GM13977 (cell line): ENCODE measurements around the gene GRPR.
"Not testable (repeated sequence)": the region's sequence is repeated elsewhere in the genome, so short reads cannot be mapped to it uniquely, and the experiment has no call there.

ENCODE experiments used
- DNase-seq: peaks from one replicate; pipeline ENCODE4 v3.0.0; 2012; ENCODE audit warnings: low spot score
- in situ Hi-C: fragments of 300-500 bp; cut with MboI; formaldehyde crosslinking; loops from one replicate; pipeline ENCODE4 v1.12.0; 2022; ENCODE audit warnings: low sequenced_read_pairs, low pct_unique_long_range_greater_than_20kb, mixed read lengths, inconsistent platforms; ENCODE audit not compliant: unreplicated experiment
- TF ChIP-seq, protein P1 (sequence below): IDR thresholded peaks from 2 replicates; pipeline ENCODE4 v1.5.1; 2012; ENCODE audit warnings: mild to moderate bottlenecking, control low read depth; ENCODE audit not compliant: insufficient read depth; ENCODE audit errors: extremely low read depth, missing control alignments

Gene GRPR

DNA sequence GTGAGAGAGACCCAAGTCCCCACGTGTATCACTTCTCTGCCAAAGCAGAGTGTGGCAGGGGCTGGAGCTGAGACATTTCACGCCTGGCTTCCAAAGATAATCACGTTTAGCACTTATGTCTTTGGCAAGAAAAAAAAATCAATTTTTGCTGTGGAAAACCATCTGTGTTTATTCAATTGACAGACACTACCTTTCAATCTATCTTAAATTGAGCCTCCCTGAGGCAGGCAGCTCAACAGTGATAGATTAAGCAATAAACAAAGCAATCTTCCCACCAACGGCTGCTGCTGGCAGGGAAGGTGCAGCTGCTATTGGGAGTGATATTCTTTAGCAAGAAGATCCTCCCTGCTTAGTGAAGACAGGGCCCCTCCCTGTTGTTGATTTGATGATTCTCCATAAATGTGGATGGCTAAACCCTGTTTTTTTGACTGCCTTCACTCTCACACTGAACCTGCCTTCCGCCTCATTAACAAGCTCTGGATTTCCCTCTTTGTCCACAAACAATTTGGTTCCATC is 32.3 kb downstream of the GRPR start:
- TF ChIP-seq, protein P1, sequence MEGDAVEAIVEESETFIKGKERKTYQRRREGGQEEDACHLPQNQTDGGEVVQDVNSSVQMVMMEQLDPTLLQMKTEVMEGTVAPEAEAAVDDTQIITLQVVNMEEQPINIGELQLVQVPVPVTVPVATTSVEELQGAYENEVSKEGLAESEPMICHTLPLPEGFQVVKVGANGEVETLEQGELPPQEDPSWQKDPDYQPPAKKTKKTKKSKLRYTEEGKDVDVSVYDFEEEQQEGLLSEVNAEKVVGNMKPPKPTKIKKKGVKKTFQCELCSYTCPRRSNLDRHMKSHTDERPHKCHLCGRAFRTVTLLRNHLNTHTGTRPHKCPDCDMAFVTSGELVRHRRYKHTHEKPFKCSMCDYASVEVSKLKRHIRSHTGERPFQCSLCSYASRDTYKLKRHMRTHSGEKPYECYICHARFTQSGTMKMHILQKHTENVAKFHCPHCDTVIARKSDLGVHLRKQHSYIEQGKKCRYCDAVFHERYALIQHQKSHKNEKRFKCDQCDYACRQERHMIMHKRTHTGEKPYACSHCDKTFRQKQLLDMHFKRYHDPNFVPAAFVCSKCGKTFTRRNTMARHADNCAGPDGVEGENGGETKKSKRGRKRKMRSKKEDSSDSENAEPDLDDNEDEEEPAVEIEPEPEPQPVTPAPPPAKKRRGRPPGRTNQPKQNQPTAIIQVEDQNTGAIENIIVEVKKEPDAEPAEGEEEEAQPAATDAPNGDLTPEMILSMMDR, result no peak
- DNase-seq, result no peak
- in situ Hi-C loops, result no loop called here

DNA sequence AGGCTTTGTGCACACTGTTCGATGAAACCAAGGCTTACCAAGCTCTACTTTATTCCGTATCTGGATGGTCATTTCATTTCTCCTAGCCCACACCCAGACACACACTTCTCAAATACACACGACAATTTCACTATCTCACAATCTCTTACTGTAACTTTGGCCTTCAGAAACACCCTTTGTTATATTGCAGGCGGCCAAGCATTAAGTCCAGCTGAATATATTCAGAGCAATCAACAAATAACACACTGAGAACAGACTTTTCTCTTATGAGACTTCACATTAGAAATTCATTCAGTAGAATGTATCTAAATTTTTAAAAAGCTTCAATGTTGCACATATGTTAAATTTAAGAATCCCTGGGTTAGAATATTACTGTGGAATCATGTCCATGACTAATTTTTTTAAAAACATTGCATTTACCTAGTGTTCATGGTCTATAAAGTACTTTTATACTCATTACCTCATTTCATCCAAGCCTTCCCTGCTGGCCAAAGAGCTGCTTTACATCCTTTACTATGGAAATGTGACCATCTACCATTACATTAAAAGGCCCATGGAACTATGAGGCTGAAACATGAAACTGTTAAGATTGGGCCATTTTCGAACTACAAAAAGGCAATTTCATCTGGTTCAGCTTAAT is 33.4 kb downstream of the GRPR start:
- DNase-seq, result no peak
- TF ChIP-seq, protein P1, result no peak
- in situ Hi-C loops, result no loop called here

DNA sequence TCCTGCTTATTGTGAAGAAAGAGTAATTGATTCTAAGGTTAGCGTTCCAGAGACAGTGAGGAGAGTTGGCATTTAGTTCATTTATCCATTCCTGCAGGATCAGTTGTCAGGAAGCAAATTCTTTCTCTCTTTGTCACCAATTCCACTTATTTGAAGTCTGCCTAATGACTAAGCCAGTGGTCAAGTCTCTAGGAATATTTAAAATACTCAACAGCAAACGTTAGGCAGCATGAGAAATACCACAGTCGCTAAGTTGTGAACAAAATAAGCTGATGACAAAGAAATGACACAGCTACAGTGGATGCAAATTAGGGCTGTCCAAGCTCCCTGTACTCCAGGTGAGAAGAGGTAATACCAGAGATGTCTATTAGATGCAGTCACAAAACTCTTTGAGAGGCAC is 37.4 kb downstream of the GRPR start:
- in situ Hi-C loops, result no loop called here
- DNase-seq, result no peak
- TF ChIP-seq, protein P1, result no peak

DNA sequence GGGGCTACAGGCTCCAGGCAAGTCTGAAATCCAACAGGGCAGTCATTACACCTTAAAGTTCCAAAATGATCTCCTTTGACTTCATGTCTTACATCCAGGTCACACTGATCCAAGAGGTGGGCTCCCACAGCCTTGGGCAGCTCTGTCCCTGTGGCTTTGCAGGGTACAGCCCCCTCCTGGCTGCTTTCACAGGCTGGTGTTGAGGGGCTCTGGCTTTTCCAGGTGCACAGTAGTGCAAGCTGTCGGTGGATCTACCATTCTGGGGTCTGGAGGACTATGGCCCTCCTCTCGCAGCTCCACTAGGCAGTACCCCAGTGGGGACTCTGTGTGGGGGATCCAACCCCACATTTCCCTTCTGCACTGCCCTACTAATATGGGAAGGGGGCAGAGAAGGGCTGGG is 37.8 kb downstream of the GRPR start:
- DNase-seq, in situ Hi-C loops: not testable (repeated sequence)

DNA sequence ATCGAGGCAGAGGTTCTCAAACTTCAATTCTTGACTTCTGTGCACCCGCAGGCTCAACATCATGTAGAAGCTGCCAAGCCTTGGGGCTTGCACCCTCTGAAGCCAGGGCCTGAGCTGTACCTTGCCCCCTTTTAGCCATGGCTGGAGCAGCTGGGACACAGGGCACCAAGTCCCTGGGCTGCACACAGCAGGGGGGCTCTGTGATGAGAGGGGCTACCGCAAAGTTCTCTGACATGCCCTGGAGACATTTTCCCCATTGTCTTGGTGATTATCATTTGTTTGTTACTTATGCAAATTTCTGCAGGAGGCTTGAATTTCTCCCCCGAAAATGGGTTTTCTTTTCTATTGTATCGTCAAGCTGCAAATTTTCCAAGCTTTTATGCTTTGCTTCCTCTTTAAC is 39.0 kb downstream of the GRPR start:
- in situ Hi-C loops, result no loop called here
- no peak for DNase-seq
- TF ChIP-seq, protein P1, result no peak

DNA sequence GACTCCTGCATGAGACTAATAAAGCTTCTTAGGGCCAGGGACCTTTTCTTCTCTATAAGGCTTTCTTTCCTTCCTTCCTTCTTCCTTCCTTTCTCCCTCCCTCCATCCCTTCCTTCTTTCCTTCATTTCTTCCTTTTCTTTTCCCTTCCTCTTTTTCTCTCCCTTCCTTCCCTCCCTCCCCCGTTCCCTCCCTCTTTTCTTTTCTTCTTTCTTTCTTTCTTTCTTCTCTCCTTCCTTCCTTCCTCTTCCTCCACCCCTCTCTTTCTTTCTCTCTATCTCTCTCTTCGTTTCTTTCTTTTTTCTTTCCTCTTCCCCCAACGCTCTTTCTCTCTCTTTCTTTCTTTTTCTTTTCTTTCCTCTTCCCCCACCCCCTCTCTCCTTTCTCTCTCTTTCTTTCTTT is 41.4 kb downstream of the GRPR start:
- no peak for DNase-seq
- in situ Hi-C loops, result no loop called here
- TF ChIP-seq, protein P1, result no peak

DNA sequence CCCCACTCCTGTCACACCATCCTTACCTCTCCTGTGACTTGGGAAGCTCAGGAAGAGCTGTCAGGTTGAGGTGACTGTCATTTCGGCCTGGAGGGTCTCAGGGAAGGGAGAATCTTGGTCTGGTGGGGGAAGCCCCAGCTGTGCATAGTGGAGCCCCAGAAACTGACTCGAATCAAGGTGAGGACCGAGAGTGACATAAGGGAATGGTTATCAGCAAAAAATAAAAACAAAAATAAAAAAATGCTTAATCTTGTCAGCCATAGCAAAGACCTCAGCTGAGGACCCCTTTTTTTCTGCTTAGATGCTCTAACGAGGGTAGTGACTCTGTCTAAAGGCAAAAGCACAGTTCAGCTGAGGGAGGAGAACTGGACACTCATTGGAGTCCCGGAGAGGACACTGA is 43.8 kb downstream of the GRPR start, which contains the start of gene MAGEB17:
Gene MAGEB17 (plus strand): TSS at position 301 of the 400 bp plus-strand sequence. CDS start 2,902 bp downstream, outside the sequence.
- TF ChIP-seq, protein P1, result no peak
- no peak for DNase-seq
- in situ Hi-C loops, result no loop called here
